HG02885 (cell line): ENCODE measurements around the gene ZBTB47.

Experiments used
- ATAC-seq: cut with Tn5 transposase; IDR thresholded peaks from one replicate; pipeline ENCODE4 v1.9.1; 2021; ENCODE audit warnings: mild to moderate bottlenecking; ENCODE audit not compliant: unreplicated experiment, poor library complexity

ZBTB47 gene

DNA sequence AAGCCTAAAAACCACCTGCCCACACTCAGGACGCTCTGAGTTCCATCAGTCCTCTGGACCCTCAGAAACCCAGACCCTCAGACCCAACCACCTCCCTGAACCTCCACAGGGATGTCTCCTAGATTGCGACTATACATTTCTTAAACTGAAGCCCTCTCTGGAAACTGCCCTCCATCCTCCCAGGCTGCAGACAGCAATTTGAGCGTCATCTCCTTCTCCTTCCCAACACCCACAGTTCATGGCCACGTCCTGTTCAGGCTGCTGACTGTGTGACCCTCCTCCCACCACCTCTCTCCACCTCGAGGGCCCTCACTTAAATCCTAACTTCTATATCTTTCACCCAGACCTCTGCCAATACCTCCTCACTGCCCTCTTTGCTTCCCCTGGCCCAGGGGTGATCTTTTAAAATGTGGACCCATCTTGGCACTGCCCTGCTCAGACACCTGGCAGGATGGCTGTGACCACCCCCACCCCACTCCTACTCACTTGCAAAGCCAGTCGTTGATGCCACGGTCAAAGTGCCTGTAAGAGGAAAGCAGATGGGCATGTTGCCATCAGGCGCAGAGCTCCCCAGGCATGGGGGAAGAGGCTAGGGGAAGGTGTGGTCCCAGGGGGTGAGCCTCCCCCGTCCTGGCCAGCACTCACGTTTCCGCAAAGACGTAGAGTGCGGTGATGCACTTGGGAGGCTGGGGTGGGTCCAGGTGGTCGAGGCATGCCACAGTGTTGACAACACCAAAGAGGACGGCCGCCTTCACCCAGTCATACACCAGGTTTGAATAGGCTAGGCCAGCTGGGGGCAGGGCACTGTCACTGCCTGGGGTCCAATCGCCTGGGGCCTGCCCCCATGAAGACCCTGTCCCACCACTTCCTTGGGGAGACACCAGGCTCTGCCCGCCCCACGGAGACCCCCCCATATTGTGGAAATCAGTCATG, 43.1 kb downstream of the ZBTB47 start:
- no peak for ATAC-seq

DNA sequence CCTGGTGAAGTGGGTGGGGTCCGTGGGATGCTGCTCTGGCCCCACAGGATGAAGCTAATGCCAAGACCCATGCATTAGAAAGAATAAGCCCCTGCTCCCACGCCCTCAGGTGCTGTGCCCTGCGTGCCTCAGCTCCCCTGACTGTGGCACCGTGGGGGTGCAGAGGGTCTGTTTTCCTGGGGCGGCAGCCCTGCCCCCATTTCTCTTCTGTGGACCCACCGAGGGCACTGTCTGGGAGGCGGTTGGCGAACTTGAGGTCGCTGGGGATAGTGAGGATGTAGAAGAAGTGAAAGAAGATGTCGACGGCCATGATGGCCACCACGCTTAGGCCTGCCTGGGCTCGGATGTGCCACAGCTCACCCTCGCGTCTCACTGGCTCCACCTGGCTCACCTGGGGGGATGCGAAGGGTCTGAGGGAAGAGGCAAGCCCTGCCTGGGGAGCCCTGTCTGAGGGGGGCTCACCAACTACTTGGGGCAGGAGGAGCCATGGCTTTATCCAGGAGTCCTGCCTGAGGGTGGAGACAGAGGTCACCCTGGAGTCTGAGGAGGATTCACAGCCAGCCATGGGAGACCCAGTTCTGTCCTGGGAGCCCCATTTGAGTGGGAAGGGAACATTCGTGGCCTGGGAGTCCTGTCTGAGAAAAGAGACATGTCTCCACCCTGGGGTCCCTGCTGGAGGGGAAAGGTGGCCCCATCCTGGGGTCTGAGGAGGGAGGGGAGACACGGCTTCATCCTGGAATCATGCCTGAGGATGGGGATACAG, 44.0 kb downstream of the ZBTB47 start:
- ATAC-seq = no peak

DNA sequence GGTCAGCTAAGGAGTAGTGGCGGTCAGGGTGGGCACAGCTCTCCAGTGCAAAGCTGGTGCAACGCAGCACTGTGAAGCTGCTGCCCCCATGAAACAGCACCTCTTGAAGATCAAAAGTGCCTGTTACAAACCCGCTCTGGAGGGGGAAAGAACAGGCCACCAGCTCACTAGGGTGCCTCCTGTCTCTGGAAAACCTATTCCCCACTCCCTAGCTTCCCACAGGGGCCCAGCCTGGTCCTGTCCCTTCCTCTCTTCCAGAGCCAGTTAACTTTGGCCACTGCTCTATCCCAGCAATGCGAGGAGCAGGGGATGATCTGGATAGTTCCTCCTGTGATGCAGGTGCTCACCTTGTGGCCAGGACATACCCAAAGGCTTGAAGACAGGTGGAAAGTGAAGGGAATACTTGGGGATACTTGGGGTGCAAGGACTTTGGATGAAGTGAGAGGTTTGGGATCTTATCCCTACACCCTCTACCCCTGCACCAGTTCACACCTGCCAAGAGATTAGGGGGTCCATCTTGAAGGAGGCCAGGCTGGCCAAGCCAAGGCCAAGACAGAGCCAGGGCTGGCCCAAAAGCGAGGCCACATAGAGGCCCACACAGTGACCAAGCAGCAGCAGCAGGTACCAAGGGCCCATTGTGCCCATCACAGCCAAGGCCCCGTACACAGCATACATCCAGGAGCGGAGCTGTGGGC, 44.9 kb downstream of the ZBTB47 start:
- no peak for ATAC-seq

DNA sequence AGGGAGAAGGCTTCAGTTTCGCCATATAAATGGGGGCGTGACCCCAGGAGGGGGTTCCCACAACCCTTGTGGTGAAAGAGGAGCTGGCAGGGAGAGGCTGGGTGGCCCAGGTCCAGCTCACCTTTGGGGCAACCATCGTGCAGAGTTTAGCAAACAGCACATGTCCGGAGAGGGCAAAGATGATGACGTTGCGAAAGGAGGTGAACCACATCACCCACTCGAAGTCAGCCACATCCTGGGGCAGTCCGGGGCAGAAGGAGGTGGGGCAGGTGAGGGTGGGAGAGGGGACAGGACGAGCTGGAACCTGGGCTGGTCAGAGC, 45.4 kb downstream of the ZBTB47 start:
- ATAC-seq = no peak

DNA sequence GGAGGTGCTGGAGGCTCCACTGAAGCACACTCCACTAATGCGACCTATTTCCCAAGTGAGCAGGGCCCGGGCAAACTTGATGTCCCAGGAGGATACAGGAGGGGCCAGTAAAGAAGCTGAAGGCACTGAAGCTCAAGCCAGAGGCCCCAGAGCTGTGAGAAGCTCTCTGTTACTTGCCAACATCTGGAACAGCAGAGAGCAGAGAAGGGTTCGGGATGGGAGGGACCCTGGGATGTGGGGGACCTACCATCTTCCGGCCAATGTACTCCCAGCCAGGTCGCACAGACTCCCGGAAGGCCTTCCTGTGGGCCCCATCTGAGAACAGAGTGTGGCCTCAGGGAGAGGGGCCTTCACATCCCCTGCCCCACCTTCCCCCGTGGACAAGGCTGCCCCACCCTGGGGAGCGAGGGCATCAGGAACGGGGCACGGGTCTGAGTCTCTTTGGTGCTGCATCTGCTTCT, 46.0 kb downstream of the ZBTB47 start:
- ATAC-seq = no peak

DNA sequence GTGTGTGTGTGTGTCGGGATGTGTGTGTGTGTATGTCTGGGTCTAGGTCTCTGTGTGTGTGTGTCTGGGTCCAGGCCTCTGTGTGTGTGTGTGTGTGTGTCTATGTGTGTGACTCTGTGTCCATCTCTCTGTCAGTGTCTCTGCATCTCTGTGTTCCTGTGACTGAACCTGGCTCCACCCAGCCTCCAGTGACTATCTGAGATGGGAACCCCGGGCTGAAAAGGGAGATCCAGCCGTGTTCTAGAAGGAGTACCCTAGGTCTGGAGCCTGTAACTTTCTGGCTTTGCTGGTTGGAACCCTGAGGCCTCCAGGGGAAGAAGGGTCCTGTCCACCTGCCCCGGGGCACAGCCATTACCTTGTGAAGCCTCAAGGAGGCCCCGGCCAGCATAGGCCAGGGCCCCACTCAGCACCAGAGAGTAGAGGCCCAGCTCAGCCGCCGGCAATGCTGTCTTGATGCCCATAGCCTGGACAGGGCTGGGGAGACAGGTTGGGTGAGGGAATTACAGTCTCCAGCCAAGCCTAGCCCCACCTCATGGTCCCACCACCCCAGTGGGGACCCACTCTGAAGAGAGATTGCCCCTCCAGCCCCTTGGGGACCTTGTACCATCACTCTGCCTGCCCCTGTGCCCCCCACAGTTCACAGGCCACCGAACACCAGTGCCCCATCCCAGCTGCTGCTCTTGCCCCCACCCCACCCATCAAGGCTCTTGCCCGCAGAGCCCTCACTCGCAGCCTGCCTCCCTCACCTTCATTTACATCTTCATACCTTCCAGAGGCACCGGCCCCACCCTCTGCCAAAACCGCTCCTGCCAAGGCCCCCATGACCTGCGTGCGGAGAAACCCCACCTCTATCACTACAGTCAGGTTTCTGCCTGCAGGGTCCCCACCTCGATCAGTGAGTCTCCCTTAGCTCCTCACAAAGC, 47.1 kb downstream of the ZBTB47 start:
- ATAC-seq = no peak

DNA sequence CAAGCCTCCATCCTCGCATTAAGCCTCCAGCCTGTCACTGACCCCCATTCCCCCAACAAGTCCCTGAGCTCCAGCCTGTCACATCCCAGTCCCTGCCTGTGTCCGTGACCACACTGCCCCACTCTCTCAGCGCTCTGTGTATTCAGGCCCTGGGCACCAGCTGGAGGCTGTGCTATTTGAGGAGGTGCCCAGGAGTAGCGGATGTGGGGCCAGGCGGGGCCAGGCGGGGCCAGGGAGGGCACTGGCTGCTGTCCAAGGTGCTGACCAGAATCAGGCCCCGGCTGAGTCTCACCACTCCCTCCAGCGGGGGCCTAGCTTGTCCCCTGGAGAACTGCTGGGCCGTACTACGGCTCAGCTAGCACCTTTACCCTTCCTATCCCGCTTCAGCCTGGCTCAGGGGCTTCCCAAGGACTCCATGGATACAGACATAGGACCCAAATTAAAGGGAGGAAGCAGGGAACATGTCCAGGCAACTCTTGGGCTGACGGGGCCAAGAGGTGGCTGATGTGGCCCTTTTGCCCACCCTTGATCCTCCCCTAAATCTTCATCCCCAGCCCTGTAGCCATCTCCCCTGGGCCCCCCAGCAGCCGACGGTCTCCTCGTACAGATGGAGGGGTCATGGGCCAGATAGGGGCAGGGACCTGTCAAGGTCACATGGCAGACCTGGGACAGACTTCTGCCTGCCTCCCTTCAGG, 48.0 kb downstream of the ZBTB47 start:
- ATAC-seq = peak; percentile 48

DNA sequence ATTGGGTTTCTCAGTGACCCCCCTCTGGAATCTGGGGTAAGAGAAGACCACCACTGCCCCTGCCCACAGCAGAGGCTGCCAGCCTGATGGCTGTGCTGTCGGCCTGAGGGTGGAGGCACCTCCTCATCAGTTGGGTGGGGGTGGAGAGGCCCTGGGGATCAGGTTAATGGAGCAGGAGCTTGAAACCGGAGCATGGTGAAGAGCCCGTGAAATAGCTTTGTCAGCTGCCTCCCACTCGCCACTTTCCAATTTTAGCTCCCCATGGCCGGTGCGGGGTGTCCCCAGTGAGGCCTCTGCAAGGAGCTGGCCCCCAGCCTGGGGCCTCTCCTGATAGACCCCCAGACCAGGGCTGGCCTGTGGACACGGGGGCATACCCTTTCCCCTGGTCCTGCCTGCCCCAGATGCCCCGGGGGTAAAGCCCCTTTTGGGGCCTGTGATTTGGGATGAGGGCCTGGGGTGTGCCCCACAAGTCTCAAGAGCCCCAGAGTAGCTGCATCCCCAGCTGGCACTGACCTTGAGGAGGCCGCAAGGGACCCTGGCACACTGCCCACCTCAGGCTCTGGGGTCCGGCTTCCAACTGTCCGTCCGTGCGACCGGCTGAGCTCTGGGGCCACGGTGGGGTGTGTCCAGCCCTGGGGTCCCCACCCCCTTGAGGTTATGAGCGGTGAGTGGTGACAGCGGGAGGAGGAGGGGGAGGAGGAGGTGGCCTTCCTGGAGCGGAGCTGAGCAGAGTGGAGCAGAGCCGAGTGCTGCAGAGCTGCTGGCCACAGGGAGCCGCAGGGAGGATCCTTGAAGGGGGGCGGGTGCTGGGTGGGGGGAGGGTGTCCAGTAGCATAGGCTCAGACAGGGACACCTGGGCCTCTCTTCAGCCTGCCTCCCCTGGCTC, 48.8 kb downstream of the ZBTB47 start, which contains the start of gene HHATL:
Gene HHATL (minus strand): TSS at position 733 of the 886 bp plus-strand sequence. CDS start 1,972 bp downstream, outside the sequence.
- no peak for ATAC-seq

DNA sequence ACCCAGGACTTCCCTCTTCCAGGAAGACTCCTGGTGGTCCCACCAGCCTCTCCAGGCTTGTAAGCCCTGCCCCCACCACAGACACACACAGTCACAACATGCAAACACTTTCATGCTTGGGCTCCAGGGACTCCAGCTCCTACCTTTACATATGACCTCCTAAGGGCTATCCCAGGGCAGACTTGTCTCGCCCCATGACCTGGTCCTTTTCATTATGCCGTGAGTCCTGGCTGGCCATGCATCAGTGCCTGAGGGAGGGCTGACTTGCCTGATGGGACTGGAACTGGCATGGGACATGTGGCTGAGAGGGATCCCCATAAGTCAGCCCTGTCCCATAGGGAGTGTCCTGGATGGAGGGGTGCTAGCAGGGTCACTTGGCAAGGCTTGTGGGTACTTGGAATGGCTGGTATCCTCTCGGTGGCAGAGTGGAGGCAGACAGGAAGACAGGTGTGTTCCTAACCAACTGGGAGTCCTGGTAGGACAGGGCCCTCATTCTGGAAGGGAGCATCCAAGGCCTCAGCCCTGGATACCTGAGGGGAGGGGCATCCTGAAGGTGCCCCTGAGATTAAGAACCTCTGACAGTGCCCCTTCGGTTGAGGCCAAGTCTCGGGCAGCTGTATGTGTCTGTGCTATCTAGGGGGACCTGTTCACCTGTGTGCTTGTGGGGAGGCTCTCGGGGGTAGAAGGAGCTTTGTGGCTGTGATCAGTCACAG, 49.6 kb downstream of the ZBTB47 start:
- ATAC-seq = no peak

DNA sequence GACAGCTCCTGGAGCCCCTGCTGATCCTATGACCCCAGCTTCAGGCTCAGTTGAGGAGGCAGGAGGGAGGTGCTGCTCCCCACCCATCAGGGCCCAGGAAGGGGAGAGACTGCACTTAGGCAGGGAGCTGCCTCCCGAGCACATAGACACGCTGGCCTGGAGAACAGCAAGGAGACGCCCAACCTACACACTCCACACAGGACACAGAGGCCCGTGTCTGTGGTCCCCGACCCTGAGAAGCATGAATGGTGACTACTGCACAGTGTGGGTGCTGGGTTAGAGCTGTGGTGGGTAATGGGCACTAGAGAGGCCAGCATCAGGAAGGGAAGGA, 50.2 kb downstream of the ZBTB47 start:
- ATAC-seq = no peak

DNA sequence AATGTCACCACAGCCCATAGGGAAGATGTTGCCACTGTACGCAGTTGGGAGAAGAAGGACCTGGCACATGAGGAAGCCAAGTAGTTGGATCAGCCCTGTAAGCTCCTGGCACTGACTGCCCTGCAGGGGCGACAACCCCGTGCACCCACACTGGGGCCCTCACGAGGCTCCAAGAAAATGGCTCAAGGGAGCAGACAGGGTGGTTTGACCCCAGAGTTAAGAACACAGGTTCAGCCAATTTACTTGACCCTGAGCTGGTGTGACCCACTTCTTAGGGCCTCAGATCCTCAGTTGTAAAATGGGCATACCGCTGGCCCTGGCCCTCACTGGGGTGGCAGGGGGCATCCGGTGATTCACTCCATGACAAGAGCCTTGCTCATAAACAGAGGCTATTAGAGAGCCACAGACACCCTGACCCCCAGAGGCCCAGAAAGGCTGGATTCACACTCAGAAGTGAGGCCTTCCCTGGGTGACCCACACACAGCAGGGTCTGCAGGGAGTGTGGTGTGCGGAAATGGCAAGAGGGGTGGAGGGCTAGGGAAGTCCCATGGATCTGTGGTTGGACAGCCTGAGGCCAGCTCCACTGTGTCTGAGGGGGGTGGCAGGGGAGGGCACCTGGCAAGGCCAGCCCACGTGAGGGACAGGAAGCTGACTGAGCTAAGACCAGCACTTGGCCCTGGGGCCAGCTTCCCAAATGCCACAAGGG, 50.8 kb downstream of the ZBTB47 start:
- ATAC-seq = no peak

DNA sequence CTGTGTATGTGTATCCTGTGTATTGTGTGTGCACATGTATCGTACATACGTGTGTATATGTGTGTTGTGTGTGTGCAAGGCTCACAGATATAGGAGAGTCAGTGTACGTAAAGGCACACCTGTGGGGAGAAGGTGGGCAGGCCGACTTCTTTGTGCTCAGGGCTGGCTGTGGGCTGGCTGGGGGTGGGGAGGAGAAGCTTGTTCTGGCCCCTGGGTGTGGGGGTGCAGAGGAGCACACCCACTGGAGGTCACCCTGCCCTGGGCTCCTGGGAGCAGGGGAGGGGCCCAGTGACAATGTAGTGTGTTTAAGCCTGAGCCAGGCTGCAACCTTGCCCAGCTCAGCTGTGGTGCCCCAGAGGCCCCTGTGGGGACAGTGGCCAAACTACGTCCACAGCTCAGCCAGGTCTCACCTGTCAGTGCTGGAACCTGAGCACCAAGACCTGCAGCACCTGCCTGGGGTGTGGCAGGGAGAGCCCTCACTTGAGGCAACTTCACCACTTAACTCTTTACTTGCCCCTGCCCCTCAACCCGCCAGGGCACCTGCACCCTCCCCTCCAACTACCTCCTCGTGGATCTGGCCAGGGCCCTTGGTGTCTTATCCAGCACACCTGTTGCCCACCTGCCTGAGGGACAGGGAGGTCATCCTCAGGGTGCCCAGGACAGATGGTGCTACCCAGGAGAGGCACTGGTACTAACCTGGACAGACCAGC, 51.7 kb downstream of the ZBTB47 start:
- ATAC-seq = no peak

DNA sequence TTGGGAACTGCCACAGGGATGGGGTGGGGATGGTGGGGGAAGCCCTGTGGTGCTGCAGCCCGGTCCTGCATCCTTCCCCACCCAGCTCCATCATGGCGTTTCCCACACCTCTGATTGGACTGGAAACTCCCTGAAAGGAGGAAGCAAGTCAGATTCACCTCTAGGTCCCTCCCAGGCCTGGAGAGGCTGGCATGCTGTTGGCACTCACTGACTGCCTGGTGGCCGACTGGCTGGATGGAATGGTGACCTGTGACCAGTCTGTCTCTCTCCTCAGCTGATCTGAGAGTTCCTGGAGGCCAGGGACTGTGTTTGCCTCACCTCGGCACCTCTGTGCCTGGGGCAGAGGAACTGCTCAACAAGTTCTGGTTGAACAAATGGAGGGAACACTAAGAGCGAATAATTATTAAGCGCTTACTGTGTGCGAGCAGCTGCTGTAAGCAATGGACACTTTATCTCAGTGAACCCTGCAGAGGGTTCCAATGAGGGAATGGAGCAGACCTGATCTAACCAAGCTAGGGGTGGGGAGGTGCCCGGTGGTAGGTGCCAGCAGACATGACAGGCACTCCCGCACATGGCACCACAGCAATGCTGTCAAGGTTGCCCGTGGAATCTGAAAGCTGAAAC, 52.6 kb downstream of the ZBTB47 start:
- ATAC-seq = no peak

DNA sequence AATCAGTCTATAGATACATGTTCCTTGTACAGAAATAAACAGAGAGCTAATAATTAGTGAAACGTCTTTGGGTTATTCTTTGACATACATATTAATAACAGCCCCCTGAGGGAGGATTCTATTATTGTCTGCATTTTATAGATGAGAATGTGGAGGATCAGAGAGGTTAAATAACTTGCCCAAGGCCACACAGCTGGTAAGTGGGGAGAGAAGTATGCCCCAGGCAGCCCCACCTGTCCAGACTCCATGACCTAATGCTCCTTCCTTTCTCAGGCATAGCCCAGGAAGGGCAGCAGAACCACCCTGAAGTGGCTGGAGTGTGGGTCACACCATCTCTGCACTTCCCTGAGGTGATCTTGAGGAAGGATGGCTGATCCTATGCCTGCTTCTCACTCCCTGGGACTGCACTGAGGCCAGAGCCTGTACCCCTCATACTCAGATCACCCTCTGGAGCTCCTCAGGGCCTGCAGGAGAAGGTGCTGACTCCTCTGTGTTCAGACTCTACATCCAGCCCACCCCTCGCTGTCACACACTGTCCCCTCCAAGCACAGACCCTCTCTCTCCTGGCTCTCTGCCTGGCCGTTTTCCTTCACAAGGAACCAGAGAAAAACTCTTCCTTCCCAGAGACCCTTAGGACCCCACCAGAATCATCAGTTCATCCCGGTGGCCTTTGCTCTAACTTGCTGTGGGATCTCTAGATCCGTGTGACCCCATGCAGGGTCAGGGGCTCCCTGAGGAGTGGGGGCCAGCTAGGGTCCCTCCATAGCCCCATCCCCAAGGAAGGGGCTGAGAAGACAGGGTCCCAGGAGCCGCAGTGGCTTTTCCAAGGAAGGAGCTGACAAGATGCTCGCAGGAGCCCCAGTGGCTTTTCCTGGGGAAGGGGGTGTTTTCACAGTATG, 53.5 kb downstream of the ZBTB47 start:
- no peak for ATAC-seq
